ENCODE results near the gene CLCNKA. TPM values are rescaled to one million over a fixed set of nuclear protein-coding genes. Genes with fewer than 3 reads are reported as not detected.

CLCNKA gene
- total and polyA plus RNA-seq, 2 donors: 0.09 TPM; not detected in 1

GRCh38 chr1:16006552-16007485 lies 15.0 kb upstream of the CLCNKA start:
- H3K36me3 ChIP-seq (ENCODE audit: insufficient read depth): no peaks in the 10 kb centered on the region
- H3K27ac ChIP-seq (ENCODE audit: low read depth): no peak overlapping the region
- H3K4me3 ChIP-seq (ENCODE audit: low read depth, low read length): no peak overlapping the region
- DNase-seq (ENCODE audit: extremely low spot score): no peak
- WGBS: 68% methylated on average over 9 of the region's 9 CpGs
- no peaks in the 10 kb centered on the region for H3K4me1 ChIP-seq (ENCODE audit: insufficient read depth)

GRCh38 chr1:16007671-16008341 lies 14.0 kb upstream of the CLCNKA start:
- no peak overlapping the region for H3K27ac ChIP-seq (ENCODE audit: low read depth)
- 86% methylated on average over 6 of the region's 6 CpGs for WGBS
- H3K4me3 ChIP-seq (ENCODE audit: low read depth, low read length): no peak overlapping the region
- H3K36me3 ChIP-seq (ENCODE audit: insufficient read depth): no peaks in the 10 kb centered on the region
- no peaks in the 10 kb centered on the region for H3K4me1 ChIP-seq (ENCODE audit: insufficient read depth)
- DNase-seq (ENCODE audit: extremely low spot score): no peak

- Histone ChIP-seq H3K4me1 (ENCODE audit: insufficient read depth) (no peaks in the 10 kb centered on the region), H3K27ac (ENCODE audit: low read depth) (no peak overlapping the region)
- WGBS: 2% methylated on average over 4 of the region's 4 CpGs
Measured at GRCh38 chr1:16009030-16009460, 12.8 kb upstream of the CLCNKA start.

GRCh38 chr1:16009678-16010077 lies 12.2 kb upstream of the CLCNKA start:
- no peaks in the 10 kb centered on the region for H3K4me1 ChIP-seq (ENCODE audit: insufficient read depth)
- 91% methylated on average over 11 of the region's 11 CpGs for whole genome bisulfite sequencing
- no peaks in the 10 kb centered on the region for H3K36me3 ChIP-seq (ENCODE audit: insufficient read depth)
- no peak overlapping the region for H3K4me3 ChIP-seq (ENCODE audit: low read depth, low read length)
- no peak overlapping the region for H3K27ac ChIP-seq (ENCODE audit: low read depth)
- DNase-seq (ENCODE audit: extremely low spot score): no peak

More at GRCh38 chr1:16009030-16009460, 12.8 kb upstream of the CLCNKA start:
- no peak overlapping the region for H3K4me3 ChIP-seq (ENCODE audit: low read depth, low read length)
- no peak for DNase-seq (ENCODE audit: extremely low spot score)
- H3K36me3 ChIP-seq (ENCODE audit: insufficient read depth): no peaks in the 10 kb centered on the region

- Histone ChIP-seq H3K36me3 (ENCODE audit: insufficient read depth) (no peaks in the 10 kb centered on the region), H3K27ac (ENCODE audit: low read depth) (no peak overlapping the region), H3K4me1 (ENCODE audit: insufficient read depth) (no peaks in the 10 kb centered on the region), H3K4me3 (ENCODE audit: low read depth, low read length) (no peak overlapping the region)
- 92% methylated on average over 3 of the region's 3 CpGs for WGBS
- DNase-seq (ENCODE audit: extremely low spot score): no peak
Measured at GRCh38 chr1:16010837-16011236, 11.0 kb upstream of the CLCNKA start.

- Histone ChIP-seq H3K36me3 (ENCODE audit: insufficient read depth) (no peaks in the 10 kb centered on the region), H3K4me3 (ENCODE audit: low read depth, low read length) (no peak overlapping the region), H3K27ac (ENCODE audit: low read depth) (no peak overlapping the region), H3K4me1 (ENCODE audit: insufficient read depth) (no peaks in the 10 kb centered on the region)
- no peak for DNase-seq (ENCODE audit: extremely low spot score)
- WGBS: 95% methylated on average over 11 of the region's 11 CpGs
Measured at GRCh38 chr1:16011936-16012589, 9.8 kb upstream of the CLCNKA start.

GRCh38 chr1:16012590-16013219 lies 9.1 kb upstream of the CLCNKA start:
- H3K4me1 ChIP-seq (ENCODE audit: insufficient read depth): no peaks in the 10 kb centered on the region
- WGBS: 6% methylated on average over 36 of the region's 36 CpGs

GRCh38 chr1:16013220-16013907 lies 8.5 kb upstream of the CLCNKA start:
- H3K4me1 ChIP-seq (ENCODE audit: insufficient read depth): no peaks in the 10 kb centered on the region

More at GRCh38 chr1:16012590-16013219, 9.1 kb upstream of the CLCNKA start:
- peak overlapping the region; percentile 39 for H3K27ac ChIP-seq (ENCODE audit: low read depth)
- H3K36me3 ChIP-seq (ENCODE audit: insufficient read depth): no peaks in the 10 kb centered on the region
- DNase-seq (ENCODE audit: extremely low spot score): no peak
- peak overlapping the region; percentile 41 for H3K4me3 ChIP-seq (ENCODE audit: low read depth, low read length)

GRCh38 chr1:16013908-16014258 lies 8.0 kb upstream of the CLCNKA start:
- Histone ChIP-seq H3K27ac (ENCODE audit: low read depth) (peak overlapping the region; percentile 42), H3K36me3 (ENCODE audit: insufficient read depth) (no peaks in the 10 kb centered on the region), H3K4me3 (ENCODE audit: low read depth, low read length) (no peak overlapping the region), H3K4me1 (ENCODE audit: insufficient read depth) (no peaks in the 10 kb centered on the region)
- 52% methylated on average over 4 of the region's 4 CpGs for WGBS
- no peak for DNase-seq (ENCODE audit: extremely low spot score)

More at GRCh38 chr1:16013220-16013907, 8.5 kb upstream of the CLCNKA start:
- 14% methylated on average over 28 of the region's 28 CpGs for WGBS
- no peak for DNase-seq (ENCODE audit: extremely low spot score)
- Histone ChIP-seq H3K36me3 (ENCODE audit: insufficient read depth) (no peaks in the 10 kb centered on the region), H3K27ac (ENCODE audit: low read depth) (peak overlapping the region; percentile 42), H3K4me3 (ENCODE audit: low read depth, low read length) (peak overlapping the region; percentile 41)

- Histone ChIP-seq H3K36me3 (ENCODE audit: insufficient read depth) (no peaks in the 10 kb centered on the region), H3K4me3 (ENCODE audit: low read depth, low read length) (no peak overlapping the region), H3K27ac (ENCODE audit: low read depth) (no peak overlapping the region), H3K4me1 (ENCODE audit: insufficient read depth) (no peaks in the 10 kb centered on the region)
- WGBS: 55% methylated on average over 17 of the region's 17 CpGs
- DNase-seq (ENCODE audit: extremely low spot score): no peak
Measured at GRCh38 chr1:16014509-16015482, 7.0 kb upstream of the CLCNKA start.

GRCh38 chr1:16015491-16015890 lies 6.3 kb upstream of the CLCNKA start:
- H3K4me3 ChIP-seq (ENCODE audit: low read depth, low read length): no peak overlapping the region
- WGBS: 95% methylated on average over 25 of the region's 25 CpGs

More at GRCh38 chr1:16015491-16015890, 6.3 kb upstream of the CLCNKA start:
- Histone ChIP-seq H3K27ac (ENCODE audit: low read depth) (no peak overlapping the region), H3K4me1 (ENCODE audit: insufficient read depth) (no peaks in the 10 kb centered on the region), H3K36me3 (ENCODE audit: insufficient read depth) (no peaks in the 10 kb centered on the region)
- no peak for DNase-seq (ENCODE audit: extremely low spot score)

Measured in urinary bladder (tissue), 4 donors.